SK-N-MC (cell line): ENCODE measurements around the gene ATP5F1C.

Source experiments
- DNase-seq: peaks from one replicate; pipeline ENCODE4 v3.0.0-alpha.2; 2011; ENCODE audit warnings: low read depth, low spot score
- H3K27ac ChIP-seq: fragments of 200-600 bp; sonication (generic); 2 replicates; pipeline ENCODE4 v1.5.1; 2016; ENCODE audit warnings: mixed run types
- H3K36me3 ChIP-seq: fragments of 200-600 bp; sonication (generic); 2 replicates; pipeline ENCODE4 v1.6.1; 2017; ENCODE audit warnings: antibody characterized with exemption, low read length, mixed read lengths; ENCODE audit not compliant: insufficient read depth
- H3K4me3 ChIP-seq: fragments of 200-600 bp; sonication (generic); 2 replicates; pipeline ENCODE4 v1.5.1; 2016
- H3K9ac ChIP-seq: fragments of 200-600 bp; sonication (generic); 2 replicates; pipeline ENCODE4 v1.8.0; 2017; ENCODE audit warnings: mixed run types, mixed read lengths; ENCODE audit not compliant: insufficient read length
- H3K9me3 ChIP-seq: fragments of 200-600 bp; sonication (generic); 2 replicates; pipeline ENCODE4 v1.6.1; 2017; ENCODE audit warnings: low read depth, mild to moderate bottlenecking, antibody characterized with exemption, low read length, moderate library complexity, mixed read lengths
- EZH2 ChIP-seq: fragments of 200-600 bp; sonication (generic); IDR thresholded peaks from one replicate; pipeline ENCODE4 v1.6.1; 2017; ENCODE audit warnings: antibody characterized with exemption
- FOXP2 ChIP-seq: optimal IDR thresholded peaks from 2 replicates; pipeline ENCODE3; 2011; ENCODE audit warnings: mild to moderate bottlenecking, moderate library complexity; ENCODE audit not compliant: insufficient read depth; ENCODE audit errors: extremely low read length, control extremely low read depth
- POLR2AphosphoS5 ChIP-seq: IDR thresholded peaks from 2 replicates; pipeline ENCODE4 v1.6.1; 2012; ENCODE audit warnings: mild to moderate bottlenecking, low read depth, low read length, borderline replicate concordance

Gene ATP5F1C

DNA sequence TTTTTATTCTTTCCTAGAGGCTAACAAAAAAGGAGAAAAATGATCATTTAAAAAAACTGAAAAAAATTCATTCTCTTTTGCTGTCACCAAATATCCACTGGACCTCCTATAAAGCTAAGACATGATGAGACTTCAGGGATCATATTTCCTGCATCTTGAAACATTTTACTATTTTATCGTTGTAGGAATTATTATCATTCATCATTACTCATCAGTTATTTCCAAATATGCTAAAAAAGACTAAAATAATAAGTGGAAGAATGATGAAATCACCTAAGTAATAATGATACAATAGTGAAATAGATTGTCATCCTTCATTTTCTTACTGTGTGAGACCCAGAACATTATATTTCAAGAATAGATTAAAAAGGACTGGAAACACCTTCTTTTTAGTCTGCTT, 58.6 kb downstream of the ATP5F1C start:
- no peak for TF ChIP-seq POLR2AphosphoS5
- no peak for TF ChIP-seq EZH2
- TF ChIP-seq FOXP2, result no peak
- Histone ChIP-seq H3K36me3 (no peaks in the 10 kb centered on the region), H3K27ac (no peak overlapping the region)

GRCh38 chr10:7853226-7853842, 65.4 kb downstream of the ATP5F1C start:
- DNase-seq, result no peak
- Histone ChIP-seq H3K9ac (no peak overlapping the region), H3K27ac (no peak overlapping the region), H3K9me3 (no peaks in the 10 kb centered on the region), H3K36me3 (no peaks in the 10 kb centered on the region), H3K4me3 (no peak overlapping the region)
- no peak for TF ChIP-seq POLR2AphosphoS5
- no peak for TF ChIP-seq FOXP2
- TF ChIP-seq EZH2, result no peak

More for the DNA sequence above, 58.6 kb downstream of the ATP5F1C start:
- no peak overlapping the region for H3K4me3 ChIP-seq
- DNase-seq, result no peak
- H3K9me3 ChIP-seq, result no peaks in the 10 kb centered on the region
- no peak overlapping the region for H3K9ac ChIP-seq

DNA sequence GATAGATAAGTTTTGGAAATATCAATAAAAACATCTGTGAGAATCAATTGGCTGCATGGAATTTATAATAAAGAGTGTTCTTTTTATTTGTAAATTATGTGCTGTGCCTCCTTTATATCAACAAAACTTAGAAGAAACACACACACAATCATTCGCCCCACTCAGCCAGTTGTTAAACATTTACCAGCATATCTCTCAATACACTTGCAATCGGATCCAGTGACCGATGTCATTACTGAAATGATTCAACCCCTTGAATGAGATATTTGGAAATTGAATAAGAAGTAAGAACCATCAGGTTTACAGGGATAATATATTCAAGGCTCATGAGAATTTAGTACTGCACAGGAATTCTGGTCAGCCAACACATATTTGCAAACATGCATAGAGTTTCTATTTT, 65.9 kb downstream of the ATP5F1C start:
- no peak overlapping the region for H3K27ac ChIP-seq
- H3K9ac ChIP-seq, result no peak overlapping the region
- DNase-seq, result no peak
- no peaks in the 10 kb centered on the region for H3K36me3 ChIP-seq
- no peak overlapping the region for H3K4me3 ChIP-seq
- H3K9me3 ChIP-seq, result no peaks in the 10 kb centered on the region
- TF ChIP-seq POLR2AphosphoS5 (no peak), FOXP2 (no peak), EZH2 (no peak)

DNA sequence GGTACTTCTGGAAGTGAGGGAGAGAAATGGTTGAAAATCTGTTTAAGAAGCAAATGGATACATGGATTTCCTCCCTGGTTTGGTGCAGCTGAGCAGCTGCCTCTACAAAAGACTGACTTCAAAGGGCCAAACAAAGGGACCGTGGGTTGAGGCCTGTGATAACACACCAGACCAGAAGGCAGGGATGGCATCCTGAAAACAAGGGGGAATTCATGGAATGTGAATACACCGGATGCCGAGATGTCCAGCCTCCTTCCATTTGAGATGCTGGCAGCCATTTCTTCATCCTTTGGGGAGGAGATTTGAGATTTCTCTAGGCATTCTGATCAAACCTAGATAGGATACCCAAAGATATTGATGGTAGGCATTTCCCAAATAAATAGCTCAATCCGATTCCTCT, 67.2 kb downstream of the ATP5F1C start:
- Histone ChIP-seq H3K36me3 (no peaks in the 10 kb centered on the region), H3K9me3 (no peaks in the 10 kb centered on the region), H3K9ac (no peak overlapping the region), H3K4me3 (no peak overlapping the region), H3K27ac (no peak overlapping the region)
- TF ChIP-seq FOXP2 (no peak), POLR2AphosphoS5 (no peak), EZH2 (no peak)
- no peak for DNase-seq

DNA sequence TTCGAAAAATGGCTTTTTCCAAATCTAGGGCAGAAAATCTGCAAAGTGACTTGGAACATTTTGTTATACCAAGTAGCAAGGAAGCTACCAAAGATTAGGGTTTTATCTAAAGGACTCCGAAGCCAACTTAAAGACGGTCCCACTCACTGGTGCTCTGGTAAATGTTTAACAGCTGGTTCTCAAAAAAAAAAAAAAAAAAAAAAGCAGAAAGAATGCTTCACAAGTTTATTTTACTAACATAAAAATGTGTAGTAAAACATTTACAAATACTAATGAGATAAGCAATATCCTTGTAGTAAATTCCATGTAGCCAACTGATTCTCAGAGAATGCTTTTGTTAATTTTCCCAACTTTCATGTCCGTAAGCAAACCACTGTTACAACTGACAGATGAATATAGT, 68.7 kb downstream of the ATP5F1C start:
- TF ChIP-seq POLR2AphosphoS5, result no peak
- TF ChIP-seq FOXP2, result no peak
- no peak for TF ChIP-seq EZH2
- DNase-seq, result no peak
- H3K9me3 ChIP-seq, result 0 out of 2 replicates have a peak, but pooled peaks cover under 1% of the 10 kb centered on the region
- H3K36me3 ChIP-seq, result no peaks in the 10 kb centered on the region
- no peak overlapping the region for H3K27ac ChIP-seq
- no peak overlapping the region for H3K9ac ChIP-seq
- H3K4me3 ChIP-seq, result no peak overlapping the region

- DNase-seq, result no peak
- H3K27ac ChIP-seq, result no peak overlapping the region
- TF ChIP-seq POLR2AphosphoS5 (no peak), FOXP2 (no peak), EZH2 (no peak)
- H3K36me3 ChIP-seq, result no peaks in the 10 kb centered on the region
- peaks cover 5% of the 10 kb centered on the region; the same call in 1 of the 2 replicates for H3K9me3 ChIP-seq
- no peak overlapping the region for H3K4me3 ChIP-seq
- no peak overlapping the region for H3K9ac ChIP-seq
Observed at GRCh38 chr10:7857262-7857661, 69.3 kb downstream of the ATP5F1C start.
